RPMI7951 (cell line): ENCODE measurements around the gene FGD5. TPM values are rescaled to one million over a fixed set of nuclear protein-coding genes. Genes with fewer than 3 reads are reported as not detected.

Source experiments
- DNase-seq: peaks from one replicate; pipeline ENCODE4 v3.0.0-alpha.2; 2012; ENCODE audit warnings: low read depth
- total RNA-seq: library from RNA; depleted of rRNA; stranded (reverse); fragments of >200 nt; shearing (Covaris generic); gene quantifications from 2 replicates; pipeline ENCODE4 v1.2.3, GENCODE V29; 2014

FGD5 gene
- total RNA-seq, 1 experiment from 2014 or later = 7.9 TPM

GRCh38 chr3:14789640-14790285 lies 29.0 kb upstream of the FGD5 start:
- DNase-seq = no peak

GRCh38 chr3:14791343-14791945 lies 27.3 kb upstream of the FGD5 start:
- DNase-seq = peak; percentile 45

- no peak for DNase-seq
Observed at GRCh38 chr3:14792691-14793121, 26.1 kb upstream of the FGD5 start.

GRCh38 chr3:14793126-14793857 lies 25.5 kb upstream of the FGD5 start:
- peak; percentile 19 for DNase-seq

- DNase-seq = no peak
Observed at GRCh38 chr3:14793858-14794234, 24.9 kb upstream of the FGD5 start.

GRCh38 chr3:14794435-14794834 lies 24.3 kb upstream of the FGD5 start:
- DNase-seq = no peak

GRCh38 chr3:14795996-14796395 lies 22.8 kb upstream of the FGD5 start:
- DNase-seq = no peak

- DNase-seq = no peak
Observed at GRCh38 chr3:14796403-14797077, 22.2 kb upstream of the FGD5 start.

- DNase-seq = no peak
Observed at GRCh38 chr3:14797731-14798130, 21.0 kb upstream of the FGD5 start.

GRCh38 chr3:14798231-14798630 lies 20.5 kb upstream of the FGD5 start:
- DNase-seq = no peak

GRCh38 chr3:14799146-14799545 lies 19.6 kb upstream of the FGD5 start:
- DNase-seq = no peak

GRCh38 chr3:14801031-14801430 lies 17.7 kb upstream of the FGD5 start:
- DNase-seq = no peak

GRCh38 chr3:14801668-14802380 lies 16.9 kb upstream of the FGD5 start:
- DNase-seq = no peak

- DNase-seq = no peak
Observed at GRCh38 chr3:14802381-14802731, 16.4 kb upstream of the FGD5 start.

- peak; percentile 61 for DNase-seq
Observed at GRCh38 chr3:14803101-14803980, 15.4 kb upstream of the FGD5 start.

GRCh38 chr3:14803981-14804834 lies 14.6 kb upstream of the FGD5 start:
- DNase-seq = no peak

GRCh38 chr3:14804835-14805780 lies 13.7 kb upstream of the FGD5 start:
- peak; percentile 38 for DNase-seq

GRCh38 chr3:14805961-14806537 lies 12.7 kb upstream of the FGD5 start:
- DNase-seq = no peak
